SK-N-SH (cell line): ENCODE results near the gene NUDCD3. TPM values are rescaled to one million over a fixed set of nuclear protein-coding genes. Genes with fewer than 3 reads are reported as not detected.

Experiments used
- CTCF ChIA-PET: fragments of 300-600, 350-600 bp; formaldehyde crosslinking; extraction: SDS; loops from one replicate; lab custom pipeline; 2021; lab: Yijun Ruan, JAX
- POLR2A ChIA-PET: fragments of 350-600 bp; sonication (Branson Sonifier 250); formaldehyde crosslinking; extraction: SDS; loops from one replicate; lab custom pipeline; 2020; ENCODE audit warnings: antibody characterized with exemption, inconsistent platforms; lab: Yijun Ruan, JAX
- DNase-seq: peaks from one replicate; pipeline ENCODE4 v3.0.0; 2012
- H2AFZ ChIP-seq: fragments of 200-600 bp; sonication (generic); 2 replicates; pipeline ENCODE4 v1.8.1; 2016; ENCODE audit warnings: antibody characterized with exemption, mild to moderate bottlenecking, low read depth
- H3F3A ChIP-seq: fragments of 200-600 bp; sonication (generic); replicated peaks from 2 replicates; pipeline ENCODE3; 2016; ENCODE audit warnings: antibody characterized with exemption, mild to moderate bottlenecking; ENCODE audit not compliant: insufficient read depth
- H3K27ac ChIP-seq, 2 experiments: fragments of 200-500 bp in 1 of 2; fragments of 200-600 bp in 1 of 2; sonication (Bioruptor generic) in 1 of 2; sonication (generic), shearing (Covaris generic) in 1 of 2; 2 replicates each; pipeline versions ENCODE4 v1.5.1 to v1.6.1; 2014 to 2016; ENCODE audit warnings: low read depth in 2 of 2, inconsistent platforms in 1 of 2, low read length in 1 of 2, mild to moderate bottlenecking in 1 of 2, mixed read lengths in 1 of 2
- H3K27me3 ChIP-seq: fragments of 200-600 bp; sonication (generic), shearing (Covaris generic); 2 replicates; pipeline ENCODE4 v1.6.1; 2016; ENCODE audit warnings: mixed run types; ENCODE audit not compliant: insufficient read depth
- H3K36me3 ChIP-seq, 2 experiments: fragments of 200-500 bp in 1 of 2; fragments of 200-600 bp in 1 of 2; sonication (Bioruptor generic) in 1 of 2; sonication (generic) in 1 of 2; replicated peaks in 1 of 2; 2 replicates each; pipeline versions ENCODE3 to v1.5.1; 2014 to 2016; ENCODE audit warnings: low read length in 1 of 2, mild to moderate bottlenecking in 1 of 2; ENCODE audit not compliant: insufficient read depth in 2 of 2, control insufficient read depth in 1 of 2
- H3K4me1 ChIP-seq, 2 experiments: fragments of 200-500 bp in 1 of 2; fragments of 200-600 bp in 1 of 2; sonication (Bioruptor generic) in 1 of 2; sonication (generic), shearing (Covaris generic) in 1 of 2; 2 replicates each; pipeline versions ENCODE4 v1.5.1 to v1.6.1; 2014 to 2016; ENCODE audit warnings: low read depth in 1 of 2, low read length in 1 of 2, mixed run types in 1 of 2; ENCODE audit not compliant: insufficient read depth in 2 of 2, control insufficient read depth in 1 of 2
- H3K4me2 ChIP-seq: fragments of 200-600 bp; sonication (generic), shearing (Covaris generic); 2 replicates; pipeline ENCODE4 v1.6.1; 2017; ENCODE audit warnings: mixed run types
- H3K4me3 ChIP-seq, 2 experiments: fragments of 200-500 bp in 1 of 2; fragments of 200-600 bp in 1 of 2; sonication (Bioruptor generic) in 1 of 2; sonication (generic), shearing (Covaris generic) in 1 of 2; 2 replicates each; pipeline versions ENCODE4 v1.5.1 to v1.8.1; 2014 to 2016; ENCODE audit warnings: low read depth in 2 of 2, inconsistent platforms in 1 of 2, low read length in 1 of 2, mild to moderate bottlenecking in 1 of 2, mixed read lengths in 1 of 2, moderate library complexity in 1 of 2
- H3K79me2 ChIP-seq: fragments of 200-600 bp; sonication (generic); 2 replicates; pipeline ENCODE4 v1.8.1; 2017; ENCODE audit warnings: mild to moderate bottlenecking; ENCODE audit not compliant: insufficient read depth
- H3K9ac ChIP-seq: fragments of 200-600 bp; sonication (generic); 2 replicates; pipeline ENCODE4 v1.6.1; 2017; ENCODE audit warnings: mixed run types
- H3K9me2 ChIP-seq: fragments of 200-600 bp; sonication (generic); 2 replicates; pipeline ENCODE4 v1.6.1; 2017; ENCODE audit warnings: mixed run types
- H3K9me3 ChIP-seq: fragments of 200-600 bp; sonication (generic); 2 replicates; pipeline ENCODE4 v1.6.1; 2017; ENCODE audit warnings: mixed run types, mild to moderate bottlenecking, moderate library complexity
- H4K20me1 ChIP-seq: fragments of 200-600 bp; sonication (generic); 2 replicates; pipeline ENCODE4 v1.6.1; 2017; ENCODE audit warnings: mild to moderate bottlenecking, mixed run types; ENCODE audit not compliant: insufficient read depth
- EP300 ChIP-seq, 2 experiments: IDR thresholded peaks; 2 replicates each; pipeline versions ENCODE4 v1.4.0 to v1.6.1; 2012; ENCODE audit warnings: borderline replicate concordance in 1 of 2, low read depth in 1 of 2, low read length in 1 of 2
- IRF3 ChIP-seq: fragments of 150-350 bp; IDR thresholded peaks from 2 replicates; pipeline ENCODE4 v1.6.1; 2016; ENCODE audit warnings: mild to moderate bottlenecking, low read depth, low read length
- MAX ChIP-seq: IDR thresholded peaks from 2 replicates; pipeline ENCODE4 v1.4.0; 2012; ENCODE audit warnings: low read depth
- MXI1 ChIP-seq: IDR thresholded peaks from 2 replicates; pipeline ENCODE4 v1.6.1; 2012; ENCODE audit warnings: mild to moderate bottlenecking, low read depth, low read length, improper control_type of control experiment
- PBX3 ChIP-seq: IDR thresholded peaks from 2 replicates; pipeline ENCODE4; 2012
- POLR2AphosphoS5 ChIP-seq: IDR thresholded peaks from 2 replicates; pipeline ENCODE4 v1.6.1; 2012; ENCODE audit warnings: low read depth, low read length
- REST ChIP-seq: IDR thresholded peaks from 2 replicates; pipeline ENCODE4 v1.6.1; 2012; ENCODE audit warnings: mild to moderate bottlenecking, low read depth, low read length, moderate library complexity
- USF2 ChIP-seq: fragments of 150-350 bp; IDR thresholded peaks from 2 replicates; pipeline ENCODE4 v1.6.1; 2017; ENCODE audit warnings: antibody characterized with exemption, low read length, low read depth, borderline replicate concordance
- YY1 ChIP-seq: IDR thresholded peaks from 2 replicates; pipeline ENCODE4 v1.4.0; 2012; ENCODE audit warnings: low read depth, mild to moderate bottlenecking
- ZBTB33 ChIP-seq: IDR thresholded peaks from 2 replicates; pipeline ENCODE4 v1.4.0; 2012; ENCODE audit warnings: low read depth, borderline replicate concordance
- WGBS: methylation state at CpG from one replicate; pipeline ENCODE4 v1.1.6; 2017; ENCODE audit warnings: low lambda C conversion rate; 5-methylcytosine and 5-hydroxymethylcytosine counted together
- polyA plus RNA-seq, 3 experiments: library from polyadenylated mRNA; depleted of rRNA; stranded (reverse); fragments of >200 nt; gene quantifications; 2 replicates each; pipeline ENCODE4 v1.2.3, GENCODE V29; 2012

Gene NUDCD3
- polyA plus RNA-seq, 1 of the 3 experiments (the other 2 are of a cell fraction), result 66.0 TPM

- H3K36me3 ChIP-seq, result no peaks in the 10 kb centered on the region
- no peak overlapping the region for H3K27ac ChIP-seq
- no peaks in the 10 kb centered on the region for H3K79me2 ChIP-seq
- H3K9me2 ChIP-seq, result no peaks in the 10 kb centered on the region
- H4K20me1 ChIP-seq, result no peaks in the 10 kb centered on the region
- no peak overlapping the region for H3K9ac ChIP-seq
- H3K4me2 ChIP-seq, result no peak overlapping the region
- WGBS, result 19% methylated on average over 4 of the region's 4 CpGs
- CTCF ChIA-PET, result interaction anchor here (0.9 to 1.8 kb wide), 5 partner anchors 8 to 53 kb away, joined by 3 to 6 read pairs (median 4); partner anchors contain the start of gene NUDCD3
- no peak overlapping the region for H2AFZ ChIP-seq
- no peak for TF ChIP-seq REST
- TF ChIP-seq IRF3, result no peak
- no peak for TF ChIP-seq EP300 (IDR thresholded peaks at IDR 0.05; ENCODE audit: borderline replicate concordance in 1 of 2, low read depth in 1 of 2, low read length in 1 of 2)
- TF ChIP-seq YY1, result no peak
- TF ChIP-seq POLR2AphosphoS5, result no peak
- TF ChIP-seq PBX3, result no peak
- no peak for TF ChIP-seq ZBTB33
- TF ChIP-seq MAX, result no peak
- TF ChIP-seq MXI1, result no peak
- no peak for TF ChIP-seq USF2
- H3F3A ChIP-seq, result no peaks in the 10 kb centered on the region
- no peaks in the 10 kb centered on the region for H3K4me1 ChIP-seq
- H3K27me3 ChIP-seq, result no peaks in the 10 kb centered on the region; the same call in 1 of the 2 replicates
- no peak for DNase-seq
- H3K4me3 ChIP-seq, result no peak overlapping the region
- POLR2A ChIA-PET, result interaction anchor here (0.6 kb wide), 1 partner anchor 119 kb away, joined by 3 read pairs; no protein-coding TSS in a partner anchor
- H3K9me3 ChIP-seq, result no peaks in the 10 kb centered on the region; the same call in 1 of the 2 replicates
Measured at GRCh38 chr7:44511863-44512468, 21.5 kb upstream of the NUDCD3 start.
